Smooth muscle cell (in vitro differentiated cells): ENCODE measurements around the gene MORN5. TPM values are rescaled to one million over a fixed set of nuclear protein-coding genes. Genes with fewer than 3 reads are reported as not detected.

ENCODE experiments used
- DNase-seq: peaks from one replicate; lab custom pipeline; 2025; ENCODE audit not compliant: unreplicated experiment; lab: John Stamatoyannopoulos, UW
- H2AFZ ChIP-seq: fragments of 200-600 bp; sonication (generic); 2 replicates; pipeline ENCODE4 v1.6.0; 2016; ENCODE audit warnings: antibody characterized with exemption, low read depth, mild to moderate bottlenecking
- H3F3A ChIP-seq: fragments of 200-600 bp; sonication (generic); 2 replicates; pipeline ENCODE4 v1.6.0; 2017; ENCODE audit warnings: antibody characterized with exemption, low read depth
- H3K27ac ChIP-seq: fragments of 200-600 bp; sonication (generic); 2 replicates; pipeline ENCODE4 v1.5.1; 2016; ENCODE audit warnings: low read depth, mild to moderate bottlenecking
- H3K27me3 ChIP-seq: fragments of 200-600 bp; sonication (generic); 2 replicates; pipeline ENCODE4 v1.6.1; 2016; ENCODE audit warnings: low read depth, mild to moderate bottlenecking
- H3K36me3 ChIP-seq: fragments of 200-600 bp; sonication (generic); 2 replicates; pipeline ENCODE4 v1.5.1; 2016; ENCODE audit warnings: low read depth
- H3K4me1 ChIP-seq: fragments of 200-600 bp; sonication (generic); 2 replicates; pipeline ENCODE4 v1.5.1; 2016; ENCODE audit warnings: low read depth
- H3K4me2 ChIP-seq: fragments of 200-600 bp; sonication (generic); 2 replicates; pipeline ENCODE4 v1.6.0; 2016; ENCODE audit warnings: mild to moderate bottlenecking
- H3K4me3 ChIP-seq: fragments of 200-600 bp; sonication (generic); 2 replicates; pipeline ENCODE4 v1.5.1; 2016; ENCODE audit warnings: mild to moderate bottlenecking
- H3K79me2 ChIP-seq: fragments of 200-600 bp; sonication (generic); 2 replicates; pipeline ENCODE4 v1.6.0; 2016; ENCODE audit warnings: low read depth, mild to moderate bottlenecking
- H3K9ac ChIP-seq: fragments of 200-600 bp; sonication (generic); 2 replicates; pipeline ENCODE4 v1.6.0; 2016; ENCODE audit warnings: low read depth
- H3K9me3 ChIP-seq: fragments of 200-600 bp; sonication (generic); replicated peaks from 2 replicates; pipeline ENCODE4 v1.5.1; 2016; ENCODE audit warnings: low read depth
- H4K20me1 ChIP-seq: fragments of 200-600 bp; sonication (generic); 2 replicates; pipeline ENCODE4 v1.6.0; 2016; ENCODE audit warnings: low read depth
- WGBS: methylation state at CpG from one replicate; pipeline ENCODE4 v1.1.7; 2016; ENCODE audit warnings: low lambda C conversion rate; 5-methylcytosine and 5-hydroxymethylcytosine counted together
- polyA plus RNA-seq: library from polyadenylated mRNA; unstranded; fragments of >200 nt; fragmentation: Nextera tagmentation; extraction: Ambion mirVana; gene quantifications from 2 replicates; pipeline ENCODE4 v1.2.1, GENCODE V29; 2016
- total RNA-seq: library from RNA; depleted of rRNA; stranded (reverse); fragments of >200 nt; gene quantifications from 2 replicates; pipeline ENCODE4 v1.2.3, GENCODE V29; 2014
- TF ChIP-seq, protein P1 (sequence below): fragments of 200-600 bp; sonication (generic); IDR thresholded peaks from 2 replicates; pipeline ENCODE4 v1.5.1; 2017; ENCODE audit warnings: borderline replicate concordance, mild to moderate bottlenecking, antibody characterized with exemption; ENCODE audit not compliant: insufficient read depth, poor library complexity, severe bottlenecking

MORN5 gene
- total and polyA plus RNA-seq, 2 experiments from 2014 or later: not detected

DNA sequence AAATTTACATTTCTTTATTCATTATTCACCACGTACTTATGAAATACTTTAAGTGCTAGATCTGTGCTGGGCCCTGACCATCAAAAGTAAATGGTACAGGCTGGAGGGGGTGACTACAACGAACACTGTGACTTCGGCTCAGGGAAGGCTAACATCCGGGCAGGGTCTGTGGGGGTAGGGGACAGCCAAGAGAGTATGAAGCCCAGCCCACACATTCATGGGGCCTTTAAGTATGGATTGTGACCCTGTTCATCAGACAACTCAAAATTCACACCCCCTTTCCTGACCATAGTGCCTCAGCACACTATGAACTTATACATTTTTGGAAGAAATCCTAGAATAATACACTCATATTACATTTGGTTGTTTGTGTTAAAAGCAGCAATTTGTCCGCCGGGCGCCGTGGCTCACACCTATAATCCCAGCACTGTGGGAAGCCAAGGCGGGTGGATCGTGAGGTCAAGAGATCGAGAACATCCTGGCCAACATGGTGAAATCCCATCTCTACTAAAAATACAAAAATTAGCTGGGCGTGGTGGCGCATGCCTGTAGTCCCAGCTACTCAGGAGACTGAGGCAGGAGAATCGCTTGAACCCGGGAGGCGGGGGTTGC, 33.3 kb downstream of the MORN5 start:
- Histone ChIP-seq H3F3A (no peaks in the 10 kb centered on the region), H3K4me3 (no peak overlapping the region), H3K79me2 (no peaks in the 10 kb centered on the region), H4K20me1 (no peaks in the 10 kb centered on the region), H3K9me3 (no peaks in the 10 kb centered on the region), H2AFZ (no peak overlapping the region), H3K27ac (no peak overlapping the region), H3K4me2 (no peak overlapping the region), H3K27me3 (peaks cover 14% of the 10 kb centered on the region), H3K36me3 (no peaks in the 10 kb centered on the region), H3K4me1 (no peaks in the 10 kb centered on the region), H3K9ac (no peak overlapping the region)
- 88% methylated on average over 16 of the region's 16 CpGs for WGBS
- DNase-seq: no peak
- TF ChIP-seq, protein P1, sequence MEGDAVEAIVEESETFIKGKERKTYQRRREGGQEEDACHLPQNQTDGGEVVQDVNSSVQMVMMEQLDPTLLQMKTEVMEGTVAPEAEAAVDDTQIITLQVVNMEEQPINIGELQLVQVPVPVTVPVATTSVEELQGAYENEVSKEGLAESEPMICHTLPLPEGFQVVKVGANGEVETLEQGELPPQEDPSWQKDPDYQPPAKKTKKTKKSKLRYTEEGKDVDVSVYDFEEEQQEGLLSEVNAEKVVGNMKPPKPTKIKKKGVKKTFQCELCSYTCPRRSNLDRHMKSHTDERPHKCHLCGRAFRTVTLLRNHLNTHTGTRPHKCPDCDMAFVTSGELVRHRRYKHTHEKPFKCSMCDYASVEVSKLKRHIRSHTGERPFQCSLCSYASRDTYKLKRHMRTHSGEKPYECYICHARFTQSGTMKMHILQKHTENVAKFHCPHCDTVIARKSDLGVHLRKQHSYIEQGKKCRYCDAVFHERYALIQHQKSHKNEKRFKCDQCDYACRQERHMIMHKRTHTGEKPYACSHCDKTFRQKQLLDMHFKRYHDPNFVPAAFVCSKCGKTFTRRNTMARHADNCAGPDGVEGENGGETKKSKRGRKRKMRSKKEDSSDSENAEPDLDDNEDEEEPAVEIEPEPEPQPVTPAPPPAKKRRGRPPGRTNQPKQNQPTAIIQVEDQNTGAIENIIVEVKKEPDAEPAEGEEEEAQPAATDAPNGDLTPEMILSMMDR: no peak

DNA sequence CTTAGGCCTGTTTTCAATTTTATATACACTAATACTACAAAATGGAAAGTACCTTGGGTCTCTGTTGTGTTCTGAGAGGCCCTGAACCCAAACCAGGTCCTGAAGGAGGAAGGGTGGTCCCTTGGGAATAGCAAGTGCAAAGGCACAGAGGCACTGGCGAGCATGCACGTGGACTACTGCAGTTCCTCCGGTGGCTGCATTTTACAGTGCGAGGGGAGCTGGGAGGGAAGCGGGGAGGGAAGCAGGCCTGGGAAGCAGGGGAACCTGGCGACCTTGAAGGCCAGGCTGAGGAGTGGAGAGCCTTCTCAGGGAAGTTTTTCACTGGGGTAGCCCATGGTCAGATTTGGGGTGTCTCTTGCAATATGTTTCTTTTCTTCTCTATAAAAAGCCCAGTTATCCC, 33.9 kb downstream of the MORN5 start:
- TF ChIP-seq, protein P1: no peak
- no peak overlapping the region for H2AFZ ChIP-seq
- H3K27me3 ChIP-seq: peaks cover 14% of the 10 kb centered on the region
- H3K9ac ChIP-seq: no peak overlapping the region
- no peaks in the 10 kb centered on the region for H3F3A ChIP-seq
- DNase-seq: no peak
- 81% methylated on average over 6 of the region's 6 CpGs for WGBS
- no peaks in the 10 kb centered on the region for H3K9me3 ChIP-seq
- no peaks in the 10 kb centered on the region for H4K20me1 ChIP-seq
- H3K4me1 ChIP-seq: no peaks in the 10 kb centered on the region
- H3K27ac ChIP-seq: no peak overlapping the region
- no peak overlapping the region for H3K4me3 ChIP-seq
- H3K4me2 ChIP-seq: no peak overlapping the region
- no peaks in the 10 kb centered on the region for H3K36me3 ChIP-seq
- no peaks in the 10 kb centered on the region for H3K79me2 ChIP-seq

DNA sequence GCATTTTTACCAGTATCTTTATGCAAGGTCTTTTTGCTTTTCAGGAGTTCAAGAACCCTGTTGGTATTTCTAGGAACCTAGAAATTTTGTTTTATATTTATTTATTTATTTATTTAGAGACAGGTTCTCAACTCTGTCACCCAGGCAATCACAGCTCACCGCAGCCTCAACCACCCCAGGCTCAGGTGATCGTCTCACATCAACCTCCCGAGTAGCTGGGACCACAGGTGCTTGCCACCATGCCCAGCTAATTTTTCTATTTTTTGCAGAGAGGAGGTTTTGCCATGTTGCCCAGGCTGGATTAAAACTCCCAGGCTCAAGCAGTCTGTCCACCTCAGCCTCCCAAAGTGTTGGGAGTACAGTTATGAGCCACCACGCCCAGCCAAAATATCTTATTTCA, 36.2 kb downstream of the MORN5 start:
- DNase-seq: no peak
- Histone ChIP-seq H3K27ac (no peak overlapping the region), H3K9me3 (no peaks in the 10 kb centered on the region), H4K20me1 (no peaks in the 10 kb centered on the region), H3K79me2 (no peaks in the 10 kb centered on the region), H3F3A (no peaks in the 10 kb centered on the region), H3K4me3 (no peak overlapping the region), H3K36me3 (no peaks in the 10 kb centered on the region), H3K27me3 (peaks cover 14% of the 10 kb centered on the region), H3K4me1 (no peaks in the 10 kb centered on the region), H2AFZ (no peak overlapping the region), H3K9ac (no peak overlapping the region), H3K4me2 (no peak overlapping the region)
- WGBS: 91% methylated on average over 4 of the region's 4 CpGs
- TF ChIP-seq, protein P1: no peak

DNA sequence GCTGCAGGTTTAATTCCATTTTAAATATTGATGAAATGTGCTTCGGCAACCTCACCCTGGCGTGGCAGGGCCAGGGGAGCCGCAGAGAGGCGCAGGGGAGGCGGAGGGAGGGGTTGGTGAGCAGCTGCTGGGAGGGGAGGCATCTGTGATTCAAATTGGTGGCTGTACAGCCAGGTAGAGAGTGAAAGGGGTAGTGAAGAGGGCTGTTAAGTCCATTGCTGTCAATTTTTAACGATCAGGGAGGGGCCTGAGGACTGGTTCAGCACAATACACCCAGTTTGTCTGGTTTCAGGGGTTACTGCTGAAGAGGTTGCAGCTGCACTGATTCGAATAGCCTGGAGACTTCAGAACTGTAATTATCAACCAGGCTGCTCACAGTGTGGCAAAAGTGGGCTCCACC, 37.7 kb downstream of the MORN5 start:
- Histone ChIP-seq H3K27ac (no peak overlapping the region), H3F3A (no peaks in the 10 kb centered on the region), H3K4me2 (no peak overlapping the region), H3K4me1 (no peaks in the 10 kb centered on the region), H3K4me3 (no peak overlapping the region), H4K20me1 (no peaks in the 10 kb centered on the region), H3K79me2 (no peaks in the 10 kb centered on the region), H3K9me3 (no peaks in the 10 kb centered on the region), H3K27me3 (peaks cover 10% of the 10 kb centered on the region), H3K36me3 (no peaks in the 10 kb centered on the region), H3K9ac (no peak overlapping the region), H2AFZ (no peak overlapping the region)
- TF ChIP-seq, protein P1: no peak
- 60% methylated on average over 7 of the region's 7 CpGs for WGBS
- DNase-seq: no peak
